ENCODE measurements around the gene PRKCSH.

Gene PRKCSH

DNA sequence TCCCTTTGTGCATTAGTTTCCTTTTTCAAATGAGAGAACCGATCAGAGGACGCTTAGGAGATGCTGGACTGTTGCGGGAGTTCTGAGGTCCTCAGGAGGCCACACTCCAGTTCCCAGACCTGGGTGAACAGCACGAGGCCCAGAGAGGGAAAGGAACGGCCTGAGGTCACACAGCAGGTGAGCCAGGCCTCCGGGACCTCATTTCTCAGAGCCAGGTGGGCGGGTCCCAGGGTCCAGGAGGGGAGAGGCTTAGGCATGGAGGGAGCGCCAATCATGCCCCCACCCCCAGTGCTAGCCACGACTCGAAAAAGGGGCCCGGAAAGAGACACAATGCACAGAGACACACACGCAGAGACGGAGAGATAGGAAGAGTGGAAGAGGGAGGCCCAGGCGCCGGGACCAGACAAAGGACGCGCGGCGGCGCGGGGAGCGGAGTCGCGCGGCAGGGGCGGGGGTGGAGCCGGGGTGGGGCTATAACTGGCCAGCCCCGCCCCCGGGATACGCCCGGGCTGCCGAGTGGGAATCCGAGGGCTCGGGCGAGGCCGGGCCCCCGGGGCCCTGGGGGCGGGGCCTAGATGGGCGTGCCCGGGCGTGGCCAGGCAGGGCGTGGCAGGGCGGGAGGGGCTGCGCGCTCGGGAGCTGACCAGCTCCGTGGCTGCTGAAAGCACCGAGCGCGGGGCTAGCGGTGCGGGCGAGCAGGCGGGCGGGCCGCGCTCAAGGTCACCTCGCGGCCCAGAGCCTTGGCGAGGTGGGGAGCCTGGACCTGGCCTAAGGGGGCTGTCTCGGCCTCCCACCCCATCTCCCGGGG is 43.9 kb downstream of the PRKCSH start:
- no peak for FAIRE-seq

DNA sequence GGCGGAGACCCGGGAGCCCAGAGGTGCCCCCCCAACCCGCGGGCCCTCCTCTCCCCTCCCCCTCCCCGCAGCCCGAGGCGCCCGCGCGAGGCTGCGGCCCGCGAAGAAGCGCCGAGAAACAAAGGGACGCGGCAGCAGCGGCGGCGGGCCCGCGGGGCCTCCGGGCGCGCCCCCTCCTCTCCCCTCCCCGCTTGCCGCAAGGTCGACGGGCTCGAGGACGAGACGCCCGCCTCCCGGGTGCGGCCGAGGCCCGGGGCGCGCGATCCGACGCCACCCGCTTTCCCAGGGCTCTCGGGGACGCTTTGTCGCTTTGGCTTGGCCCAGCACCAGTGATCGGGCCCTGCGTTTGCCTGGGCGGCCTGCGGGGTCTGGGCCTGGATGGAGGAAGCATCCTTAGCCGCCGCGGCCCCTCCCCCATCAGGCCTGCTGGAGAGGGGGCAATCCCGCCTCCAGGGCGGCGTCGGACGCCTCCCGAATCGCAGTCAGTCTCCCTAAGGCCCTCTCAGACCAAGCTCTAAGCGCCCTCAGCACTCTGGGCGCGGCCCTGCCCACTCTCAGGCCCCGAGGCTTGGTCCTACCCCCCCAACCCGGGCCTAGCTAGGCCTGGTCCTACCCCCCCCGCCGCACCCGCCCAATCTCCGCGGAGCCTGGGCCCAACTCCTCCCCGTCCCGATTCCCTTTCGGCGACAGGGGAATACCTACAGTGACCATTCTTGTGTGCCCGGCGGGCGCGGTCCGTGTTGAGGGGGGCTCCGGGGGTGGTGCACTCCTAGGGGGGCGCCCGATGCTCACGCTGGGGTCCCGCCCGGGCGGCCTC is 44.7 kb downstream of the PRKCSH start:
- FAIRE-seq, result no peak

DNA sequence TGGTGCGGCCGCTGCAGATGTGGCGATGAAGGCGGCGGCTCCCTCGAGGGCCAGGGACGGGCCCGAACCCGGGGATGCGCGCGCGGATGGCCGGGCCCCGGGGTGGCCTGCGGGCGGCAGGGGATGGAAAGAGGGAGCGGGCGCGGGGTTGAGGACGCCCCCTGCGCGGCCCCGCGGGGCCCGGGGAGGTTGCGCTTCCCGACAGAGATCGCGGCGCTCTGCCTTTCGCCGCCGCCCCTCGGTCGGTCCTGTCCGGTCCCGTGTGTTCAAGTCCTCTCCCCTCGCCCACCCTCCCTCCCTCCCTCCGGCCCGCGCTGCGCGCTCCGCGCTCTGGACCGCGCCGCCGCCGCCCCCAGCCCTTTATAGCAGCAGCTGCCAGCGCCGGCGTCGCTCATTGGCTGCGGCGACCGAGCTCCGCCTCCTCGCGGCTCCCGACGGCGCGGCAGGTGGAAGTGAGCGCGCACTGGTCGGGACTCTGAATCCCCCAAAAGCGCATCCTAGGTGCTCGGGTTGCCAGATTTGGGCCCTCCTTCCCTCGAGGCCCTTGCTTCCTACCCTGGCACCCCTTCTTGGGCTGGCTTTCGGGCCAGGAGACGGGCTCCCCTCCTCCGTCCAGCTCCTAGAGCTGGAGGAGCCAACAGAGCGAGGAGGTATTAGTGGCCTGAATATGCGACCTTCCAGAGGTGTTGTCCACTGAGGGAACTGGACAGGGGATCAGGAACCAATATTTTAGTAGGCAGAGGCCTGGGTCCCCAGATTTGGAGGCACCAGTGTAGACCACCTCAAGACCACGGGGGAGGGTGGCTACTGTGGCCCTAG is 45.5 kb downstream of the PRKCSH start, which contains the start of gene ELAVL3:
TSS of gene ELAVL3 (minus strand) at position 332 of the 819 bp plus-strand sequence. CDS start 438 bp downstream, outside the sequence.
- FAIRE-seq, result no peak

DNA sequence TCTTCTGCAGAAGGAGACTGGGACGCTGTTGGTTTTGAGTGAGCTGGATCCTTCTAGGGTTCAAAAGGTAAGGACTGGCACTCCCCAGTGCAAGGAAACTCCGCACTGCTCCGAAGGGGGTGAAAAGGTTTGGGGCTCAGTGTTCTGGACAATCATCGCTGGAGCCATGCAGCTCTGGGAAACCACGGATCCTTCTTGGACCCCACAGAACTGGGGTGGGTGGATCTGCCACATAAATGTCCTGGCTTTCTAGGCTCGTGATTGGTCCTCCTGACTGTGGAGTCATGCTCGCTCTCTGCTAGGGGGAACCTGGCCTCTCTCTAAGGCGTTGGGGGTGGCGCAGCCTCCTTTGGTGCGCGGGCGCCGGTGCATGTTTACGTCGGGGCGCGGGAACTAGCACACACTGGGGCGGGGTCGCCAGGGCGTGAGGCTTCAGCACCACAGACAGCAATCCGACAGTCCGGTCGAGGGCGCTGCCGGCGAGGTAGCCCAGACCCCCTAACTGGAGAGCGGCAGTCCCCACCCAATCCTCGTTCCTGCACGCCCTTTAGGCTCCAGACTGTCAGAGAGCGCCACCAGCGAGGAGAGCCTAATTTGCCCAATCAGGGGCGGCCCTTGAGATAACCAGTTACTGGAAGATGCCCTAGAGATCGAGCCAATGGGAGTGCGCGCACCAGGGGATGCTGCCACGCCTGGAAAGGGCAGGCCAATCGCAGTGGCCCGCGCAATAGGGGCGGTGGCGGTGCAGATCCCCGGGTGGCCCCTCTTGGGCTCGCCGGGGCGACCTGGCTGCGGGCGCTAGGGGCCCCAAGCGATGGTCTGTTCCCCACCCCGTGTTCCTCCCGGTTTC is 46.3 kb downstream of the PRKCSH start:
- no peak for FAIRE-seq

DNA sequence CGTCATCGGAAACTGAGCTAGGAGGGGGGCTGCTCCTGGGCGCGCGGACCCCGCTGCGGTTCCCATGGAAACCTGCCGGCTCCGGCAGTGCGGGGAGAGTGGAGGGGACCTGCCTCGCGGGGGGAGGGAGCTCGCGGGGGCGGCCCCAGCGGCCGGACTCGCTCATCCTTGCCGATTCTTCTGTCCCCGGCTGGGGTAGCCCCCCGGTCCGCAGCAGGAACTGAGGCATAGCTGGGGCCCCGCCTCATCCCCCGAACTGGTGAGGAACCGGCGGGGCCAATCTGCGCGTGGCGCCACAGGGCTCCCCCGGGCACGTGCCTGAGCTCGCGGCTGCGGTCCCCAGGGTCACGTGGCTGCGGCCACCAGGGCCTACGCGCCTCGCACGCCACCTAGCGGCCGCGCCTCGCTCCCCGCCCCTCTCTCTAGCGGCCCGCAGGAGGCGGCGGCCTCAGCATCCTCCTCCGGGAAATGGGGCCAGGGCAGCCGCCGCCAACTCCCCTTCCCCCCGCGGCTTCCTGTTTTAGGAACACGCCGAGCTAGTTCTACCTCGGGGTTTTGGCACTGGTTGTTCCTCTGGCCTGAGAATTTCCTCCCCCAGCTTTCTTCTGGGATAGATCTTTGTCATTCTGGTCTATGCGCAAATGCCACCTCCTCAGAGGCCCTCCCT is 47.1 kb downstream of the PRKCSH start:
- no peak for FAIRE-seq

DNA sequence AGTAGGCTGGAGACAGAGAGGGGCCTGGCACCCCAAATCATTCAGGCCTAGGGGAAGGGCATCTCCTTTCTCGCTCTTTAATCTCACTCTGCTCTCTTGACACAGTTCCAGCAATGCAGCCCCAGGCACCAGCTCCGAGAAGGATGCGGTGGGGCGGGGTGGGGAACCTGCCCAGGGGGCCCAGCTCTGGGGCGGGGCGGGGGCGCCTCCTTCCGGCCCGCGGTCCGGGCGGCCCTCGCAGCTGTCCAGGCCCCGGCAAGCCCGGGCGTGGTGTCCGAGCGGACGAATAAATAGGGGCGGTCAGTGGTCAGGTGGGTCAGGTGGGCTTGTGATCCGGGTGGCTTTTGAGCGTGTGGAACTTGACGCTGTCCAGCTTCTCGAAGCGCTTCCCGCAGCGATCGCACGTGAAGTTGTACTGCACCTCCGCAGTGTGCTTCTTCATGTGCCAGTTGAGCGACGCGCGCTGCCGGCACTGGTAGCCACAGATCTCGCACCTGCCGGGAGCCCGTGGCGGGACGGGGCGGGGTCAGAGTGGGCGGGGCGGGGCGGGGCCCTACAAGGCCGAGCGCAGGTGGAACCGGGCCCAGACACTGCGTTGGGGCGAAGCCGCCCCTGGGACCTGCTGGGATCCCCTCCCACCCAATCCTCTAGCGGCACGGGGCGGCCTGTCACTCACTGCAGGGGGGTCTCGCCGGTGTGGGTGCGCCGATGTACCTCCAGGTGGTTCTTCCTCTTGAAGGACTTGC is 48.1 kb downstream of the PRKCSH start:
- FAIRE-seq, result no peak

DNA sequence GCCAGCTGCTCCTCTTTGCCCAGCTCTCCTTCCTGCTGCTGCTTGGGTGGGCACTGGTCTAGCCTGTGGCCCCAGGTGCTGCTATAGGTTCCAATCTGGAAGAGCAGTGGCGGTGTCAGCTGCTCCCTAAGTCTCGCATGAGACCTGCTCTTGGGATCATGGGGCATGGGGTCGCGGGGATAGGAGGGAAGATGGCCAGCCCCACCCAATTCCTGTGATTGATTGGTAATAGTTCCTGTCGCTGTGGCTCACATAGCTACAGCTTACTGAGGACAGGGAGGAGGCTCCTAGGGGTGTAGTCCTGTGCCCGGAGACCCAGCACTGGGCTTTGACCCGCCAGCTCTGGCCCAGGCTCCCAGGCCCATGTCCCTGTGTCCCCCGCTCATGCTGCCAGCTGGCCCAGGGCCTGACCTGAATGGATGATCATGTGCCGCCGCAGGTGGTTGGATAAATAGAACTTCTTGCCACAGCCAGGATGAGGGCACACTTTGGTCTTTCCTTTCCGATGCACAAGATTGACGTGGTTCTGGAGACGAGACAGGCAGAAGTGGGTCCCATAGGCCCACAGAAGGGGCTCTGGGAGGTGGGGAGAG is 49.9 kb downstream of the PRKCSH start:
- no peak for FAIRE-seq

DNA sequence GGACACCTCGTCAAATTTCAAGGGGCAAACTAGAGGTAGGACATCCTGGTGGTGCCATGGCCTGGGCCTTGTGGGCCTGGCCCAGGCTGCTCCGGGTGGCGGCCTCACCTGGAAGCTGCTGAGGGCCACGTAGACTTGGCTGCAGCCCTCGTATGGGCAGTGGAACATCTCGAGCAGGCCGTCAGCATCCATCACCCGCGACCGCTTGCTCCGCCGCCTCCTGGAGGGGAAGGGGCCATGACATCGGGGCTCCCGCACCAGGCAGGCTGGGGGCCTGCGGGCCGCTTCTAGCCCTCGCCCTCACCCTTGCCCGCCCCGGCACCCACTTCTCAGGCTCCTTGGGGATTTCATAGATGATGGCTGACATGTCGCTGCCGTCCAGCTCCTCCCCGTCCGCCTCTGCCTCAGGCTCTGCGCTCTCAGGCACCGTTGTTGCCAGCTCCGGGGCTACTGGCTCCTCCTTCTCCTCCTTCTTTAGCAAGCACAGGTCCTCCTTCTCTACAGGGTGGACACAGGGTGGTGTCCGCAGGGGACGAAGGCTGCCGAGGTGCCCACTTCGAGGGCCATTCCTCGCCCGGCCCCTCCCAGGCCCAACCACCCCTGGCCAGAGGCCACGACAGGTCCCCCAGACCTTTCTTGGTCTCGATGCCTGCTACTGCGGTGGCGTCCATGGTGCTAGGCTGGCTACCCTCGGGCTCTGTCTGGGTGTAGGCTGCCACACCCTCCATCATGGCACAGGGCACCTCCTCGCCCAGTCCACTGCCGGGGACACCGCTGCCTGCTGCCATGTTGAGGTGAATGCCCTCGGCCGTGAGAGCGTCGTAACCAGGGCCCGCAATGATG is 51.4 kb downstream of the PRKCSH start:
- no peak for FAIRE-seq

DNA sequence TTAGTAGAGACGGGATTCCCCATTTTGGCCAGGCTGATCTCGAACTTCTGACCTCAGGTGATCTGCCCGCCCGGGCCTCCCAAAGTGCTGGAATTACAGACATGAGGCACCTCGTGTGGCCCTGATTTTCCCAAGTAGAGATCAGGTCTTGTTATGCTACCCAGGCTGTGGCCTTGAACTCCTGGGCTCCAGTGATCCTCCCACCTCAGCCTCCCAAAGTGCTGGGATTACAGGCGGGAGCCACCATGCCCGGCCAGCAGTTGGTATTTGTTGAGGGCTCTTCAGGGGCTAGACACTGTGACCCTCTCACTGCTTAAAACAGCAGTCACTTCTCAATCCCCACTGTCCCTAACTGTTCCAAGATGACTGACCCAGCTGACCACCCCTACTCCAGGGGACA is 53.9 kb downstream of the PRKCSH start:
- no peak for FAIRE-seq

DNA sequence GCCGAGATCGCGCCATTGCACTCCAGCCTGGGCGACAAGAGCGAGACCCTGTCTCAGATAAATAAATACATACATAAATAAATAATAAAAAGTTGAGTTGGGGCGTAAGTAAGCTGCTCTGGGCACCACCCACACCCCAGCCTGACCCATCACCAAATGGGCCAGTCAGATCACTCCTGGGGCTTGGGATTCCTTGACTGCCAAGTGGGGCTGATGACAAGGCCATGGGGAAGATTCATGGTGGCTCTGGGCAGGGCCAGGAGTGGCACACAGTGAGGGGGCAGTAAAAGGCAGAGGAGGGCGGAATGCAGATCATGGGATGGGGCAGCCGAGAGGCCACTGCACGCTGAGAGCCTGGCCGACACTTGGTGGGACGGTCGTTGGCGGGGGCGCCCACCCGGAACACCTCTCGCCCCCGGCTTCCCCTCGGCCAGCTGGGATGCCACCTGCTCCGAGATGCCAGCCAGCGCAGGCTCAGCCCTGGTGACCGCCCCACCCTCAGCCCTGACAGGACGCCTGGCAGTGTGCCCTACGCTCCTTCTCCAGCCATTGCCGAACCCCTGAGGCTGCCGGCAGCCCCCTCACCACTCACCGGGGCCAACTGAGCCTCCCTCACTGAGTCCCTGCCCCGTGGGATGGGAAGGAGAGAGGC is 59.3 kb downstream of the PRKCSH start:
- no peak for FAIRE-seq

DNA sequence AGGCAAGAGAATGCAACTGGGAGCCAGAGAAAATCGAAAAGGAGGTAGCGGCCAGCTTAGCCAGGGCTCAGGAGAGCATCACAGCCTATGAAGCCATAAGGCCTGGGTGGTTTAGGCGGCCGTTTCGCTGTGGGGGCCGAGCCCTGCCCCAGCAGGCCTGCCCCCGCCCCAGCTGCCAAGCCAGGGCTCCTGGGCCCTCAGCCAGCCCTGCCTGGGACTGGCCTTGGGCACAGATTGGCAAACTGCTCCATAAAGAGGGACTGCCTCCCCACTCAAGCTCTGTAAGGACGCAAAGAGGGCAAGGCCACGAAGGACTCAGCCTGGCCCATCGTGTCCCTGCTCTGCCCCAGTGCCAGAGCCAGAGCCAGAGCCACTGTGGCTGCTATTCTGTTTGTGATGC is 60.0 kb downstream of the PRKCSH start:
- FAIRE-seq, result no peak

DNA sequence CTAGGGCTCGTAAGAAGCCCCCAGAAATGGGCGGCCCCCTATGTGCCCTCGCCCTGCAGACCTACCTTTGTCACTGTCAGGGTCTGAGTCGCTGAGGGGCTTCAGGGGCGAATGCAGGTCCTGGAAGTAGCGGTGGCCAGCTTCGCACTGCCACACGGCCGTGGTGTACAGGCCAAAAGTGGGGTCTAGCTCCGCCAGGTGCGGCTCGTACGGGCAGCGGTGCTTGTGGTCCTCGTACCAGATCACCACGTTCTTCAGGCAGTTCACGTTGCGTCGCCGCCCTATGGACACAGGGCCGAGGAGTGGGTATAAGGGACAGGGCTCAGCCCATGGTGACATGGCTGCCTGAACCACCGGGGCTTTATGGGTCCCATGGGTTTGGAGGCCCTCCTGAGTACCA is 60.5 kb downstream of the PRKCSH start:
- no peak for FAIRE-seq

DNA sequence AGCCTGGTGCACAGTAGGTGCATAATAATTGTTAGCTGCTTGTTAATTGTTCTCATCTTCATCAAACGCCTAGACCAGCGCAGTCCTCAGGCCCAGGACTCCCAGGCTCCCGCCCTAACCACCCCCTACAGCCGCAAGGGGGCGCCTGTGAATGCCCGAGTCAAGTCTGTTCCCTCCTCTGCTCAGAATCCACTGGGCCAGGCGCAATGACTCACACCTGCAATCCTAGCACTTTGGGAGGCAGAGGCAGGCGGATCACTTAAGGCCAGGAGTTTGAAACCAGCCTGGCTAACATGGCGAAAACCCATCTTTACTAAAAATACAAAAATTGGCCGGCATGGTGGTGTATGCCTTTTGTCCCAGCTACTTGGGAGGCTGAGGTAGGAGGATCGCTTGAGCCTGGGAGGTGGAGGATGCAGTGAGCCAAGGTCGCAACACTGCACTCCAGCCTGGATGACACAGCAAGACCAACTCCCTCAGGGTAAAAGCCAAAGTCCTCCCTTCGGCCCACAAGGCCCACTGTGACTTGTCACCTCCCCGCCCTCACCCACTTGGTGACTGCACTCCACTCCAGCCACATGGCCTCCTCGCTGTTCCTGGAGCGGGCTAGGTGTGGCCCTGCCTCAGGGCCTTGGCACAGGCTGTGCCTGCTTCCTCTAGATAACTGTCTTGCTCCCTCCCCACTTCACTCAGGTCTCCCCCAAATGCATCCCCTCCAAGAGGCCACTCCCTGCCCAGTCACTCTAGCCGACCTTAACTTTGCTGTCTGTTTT is 61.1 kb downstream of the PRKCSH start:
- FAIRE-seq, result no peak

DNA sequence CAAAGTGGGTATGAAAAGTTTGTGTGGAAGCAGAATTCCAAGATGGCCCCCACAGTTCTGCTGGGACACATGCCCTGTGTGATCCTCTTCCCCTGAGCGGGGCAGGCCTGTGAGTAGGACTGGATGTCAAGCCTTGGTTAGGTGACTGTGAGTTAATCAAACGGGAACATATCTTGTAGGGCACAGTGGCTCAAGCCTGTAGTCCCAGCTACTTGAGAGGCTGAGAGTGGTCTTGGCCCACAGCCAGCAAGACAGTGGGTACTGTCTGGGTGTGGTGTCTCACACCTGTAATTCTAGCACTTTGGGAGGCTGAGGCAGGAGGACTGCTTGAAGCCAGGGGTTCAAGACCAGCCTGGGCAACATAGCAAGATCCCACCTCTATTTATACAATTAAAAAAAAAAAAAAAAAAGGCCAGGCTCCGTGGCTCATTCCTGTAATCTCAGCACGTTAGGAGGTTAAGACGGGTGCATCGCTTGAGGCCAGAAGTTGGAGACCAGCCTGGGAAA is 63.8 kb downstream of the PRKCSH start:
- FAIRE-seq, result no peak

DNA sequence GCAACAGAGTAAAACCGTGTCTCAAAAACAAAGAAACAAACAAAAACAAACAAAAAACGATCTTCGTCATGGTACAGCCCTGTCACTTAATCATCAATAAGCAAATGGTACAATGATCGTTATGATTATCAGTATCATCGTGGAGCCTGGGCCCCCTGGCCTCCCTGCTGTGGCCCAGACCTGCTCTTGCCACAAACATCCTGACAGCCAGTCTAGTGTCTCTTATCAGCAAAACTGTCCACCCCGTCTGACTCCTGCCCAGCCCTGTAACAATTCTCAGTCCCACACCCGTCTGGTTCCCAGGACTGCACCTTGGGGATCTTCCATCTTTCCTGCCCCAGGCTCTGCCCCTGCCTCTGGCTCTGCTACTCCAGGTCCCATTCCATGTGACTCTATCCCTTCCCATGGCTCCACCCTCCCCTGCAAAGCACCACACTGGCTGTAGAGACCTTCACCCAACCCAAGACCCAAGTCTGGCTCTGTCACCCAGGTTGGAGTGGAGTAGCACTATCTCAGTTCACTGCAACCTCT is 64.5 kb downstream of the PRKCSH start:
- no peak for FAIRE-seq

All from islet of Langerhans (tissue), 1 donor.